GM19395 (cell line): ENCODE data around the gene ULK4.
"Not testable (repeated sequence)": the region's sequence is repeated elsewhere in the genome, so short reads cannot be mapped to it uniquely, and the experiment has no call there.

ENCODE experiments used
- ATAC-seq: cut with Tn5 transposase; IDR thresholded peaks from one replicate; pipeline ENCODE4 v1.9.1; 2021; ENCODE audit warnings: mild to moderate bottlenecking, moderate library complexity; ENCODE audit not compliant: unreplicated experiment

Gene ULK4

GRCh38 chr3:41284934-41285333 is 677.0 kb downstream of the ULK4 start:
- not testable (repeated sequence) for ATAC-seq

- no peak for ATAC-seq
These were observed 684.0 kb downstream of the ULK4 start for GRCh38 chr3:41277790-41278465.

GRCh38 chr3:41276191-41276590 is 685.7 kb downstream of the ULK4 start:
- ATAC-seq, result no peak

GRCh38 chr3:41274944-41275668 is 686.8 kb downstream of the ULK4 start:
- ATAC-seq, result no peak

- no peak for ATAC-seq
These were observed 689.2 kb downstream of the ULK4 start for GRCh38 chr3:41272667-41273066.

GRCh38 chr3:41267975-41268640 is 693.8 kb downstream of the ULK4 start:
- no peak for ATAC-seq

GRCh38 chr3:41265823-41266273 is 696.1 kb downstream of the ULK4 start:
- no peak for ATAC-seq

GRCh38 chr3:41265011-41265545 is 696.8 kb downstream of the ULK4 start:
- ATAC-seq, result no peak

GRCh38 chr3:41260063-41260450 is 701.8 kb downstream of the ULK4 start:
- ATAC-seq, result no peak

- no peak for ATAC-seq
These were observed 702.3 kb downstream of the ULK4 start for GRCh38 chr3:41259449-41260062.

- ATAC-seq, result no peak
These were observed 703.6 kb downstream of the ULK4 start for GRCh38 chr3:41258239-41258800.

- ATAC-seq, result no peak
These were observed 710.3 kb downstream of the ULK4 start for GRCh38 chr3:41251593-41251992.

GRCh38 chr3:41250825-41251224 is 711.1 kb downstream of the ULK4 start:
- ATAC-seq, result no peak

GRCh38 chr3:41249318-41249717 is 712.6 kb downstream of the ULK4 start:
- ATAC-seq, result no peak

GRCh38 chr3:41248525-41248924 is 713.4 kb downstream of the ULK4 start:
- ATAC-seq, result no peak

- no peak for ATAC-seq
These were observed 714.6 kb downstream of the ULK4 start for GRCh38 chr3:41247055-41248004.

- no peak for ATAC-seq
These were observed 717.1 kb downstream of the ULK4 start for GRCh38 chr3:41244620-41245336.

- ATAC-seq, result no peak
These were observed 718.7 kb downstream of the ULK4 start for GRCh38 chr3:41243183-41243582.
